ENCODE data around the gene RIMS3.
"Not testable (repeated sequence)": the region's sequence is repeated elsewhere in the genome, so short reads cannot be mapped to it uniquely, and the experiment has no call there.

RIMS3 gene

GRCh38 chr1:40593449-40594186, 71.9 kb downstream of the RIMS3 start:
- DNase-seq (ENCODE audit: low read depth in 2 of 2), result no peak

GRCh38 chr1:40592107-40592803, 73.2 kb downstream of the RIMS3 start:
- DNase-seq (ENCODE audit: low read depth in 2 of 2), result no peak

DNA sequence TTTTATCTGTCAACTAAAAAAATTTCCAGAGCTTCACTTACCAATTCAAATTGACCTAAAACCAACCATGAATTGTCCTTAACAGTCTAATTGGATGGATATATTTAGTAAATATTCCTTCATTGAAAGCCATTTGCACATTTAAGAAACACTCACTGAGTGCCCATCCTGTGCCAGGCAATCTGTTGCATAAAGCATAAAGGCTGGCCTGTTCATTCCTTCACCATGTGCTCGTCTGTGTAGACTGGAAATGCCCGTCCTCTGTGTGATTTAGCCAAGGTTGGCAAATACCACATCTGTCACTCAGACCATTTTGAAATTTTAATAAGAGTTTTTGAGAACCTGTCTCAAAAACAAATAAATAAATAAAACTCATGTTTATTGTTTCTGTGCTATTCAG, 76.9 kb downstream of the RIMS3 start:
- DNase-seq (ENCODE audit: low read depth in 2 of 2), result no peak

GRCh38 chr1:40583980-40584379, 81.5 kb downstream of the RIMS3 start:
- no peak for DNase-seq (ENCODE audit: low read depth in 2 of 2)

DNA sequence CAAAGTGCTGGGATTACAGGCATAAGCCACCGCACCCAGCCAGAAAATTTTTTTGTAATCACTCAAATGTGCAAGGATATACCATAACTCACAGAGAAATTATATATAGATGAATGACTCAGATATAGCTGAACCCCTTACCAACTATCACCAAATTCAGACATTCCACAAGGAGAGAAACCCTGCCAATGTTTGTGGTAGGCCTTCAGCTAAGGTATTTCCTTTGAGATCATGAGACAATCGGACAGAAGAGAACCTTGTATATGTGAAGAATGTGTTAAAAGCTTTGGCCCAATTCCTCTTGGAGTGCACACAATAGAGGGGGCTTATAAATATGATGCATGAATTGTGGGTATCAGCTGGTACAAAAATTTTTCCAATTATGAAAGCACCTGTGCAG, 83.4 kb downstream of the RIMS3 start:
- DNase-seq (ENCODE audit: low read depth in 2 of 2), result peak; percentile 9 to 15

GRCh38 chr1:40575336-40575735, 90.1 kb downstream of the RIMS3 start:
- no peak for DNase-seq (ENCODE audit: low read depth in 2 of 2)

DNA sequence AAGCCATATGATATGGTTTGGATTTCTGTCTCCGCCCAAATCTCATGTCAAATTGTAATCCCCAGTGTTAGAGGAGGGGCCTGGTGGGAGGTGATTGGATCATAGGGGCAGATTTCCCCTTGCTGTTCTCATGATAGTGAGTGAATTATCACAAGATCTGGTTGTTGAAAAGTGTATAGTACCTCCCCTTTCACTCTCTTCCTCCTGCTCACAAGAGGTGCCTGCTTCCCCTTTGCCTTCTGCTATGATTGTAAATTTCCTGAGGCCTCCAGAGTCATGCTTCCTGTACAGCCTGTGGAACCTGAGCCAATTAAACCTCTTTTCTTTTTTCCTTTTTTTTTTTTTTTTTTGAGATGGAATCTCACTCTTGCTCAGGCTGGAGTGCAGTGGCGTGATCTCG, 90.7 kb downstream of the RIMS3 start:
- not testable (repeated sequence) for DNase-seq (ENCODE audit: low read depth in 2 of 2)

Measured in fibroblast of skin of left quadriceps (primary cell).